Midbrain (tissue), 1 donor: ENCODE measurements around the gene TNRC18.
"Not testable (repeated sequence)": the region's sequence is repeated elsewhere in the genome, so short reads cannot be mapped to it uniquely, and the experiment has no call there.

ENCODE experiments used
- DNase-seq: peaks from one replicate; lab custom pipeline; 2025; lab: John Stamatoyannopoulos, UW

The TNRC18 gene

GRCh38 chr7:5267829-5268228, 155.8 kb downstream of the TNRC18 start:
- DNase-seq, result not testable (repeated sequence)

- DNase-seq, result no peak
Observed at GRCh38 chr7:5266191-5267028, 157.2 kb downstream of the TNRC18 start.

GRCh38 chr7:5265320-5266190, 158.1 kb downstream of the TNRC18 start:
- no peak for DNase-seq

- not testable (repeated sequence) for DNase-seq
Observed at GRCh38 chr7:5263066-5263465, 160.6 kb downstream of the TNRC18 start.

- DNase-seq, result not testable (repeated sequence)
Observed at GRCh38 chr7:5260530-5261068, 163.0 kb downstream of the TNRC18 start.
